GM12878 (cell line): ENCODE data around the gene DDX10. TPM values are rescaled to one million over a fixed set of nuclear protein-coding genes. Genes with fewer than 3 reads are reported as not detected.

Experiments used
- ATAC-seq: fragments of 200-7000 bp; cut with Tn5 transposase; 3 replicates; pipeline ENCODE4 v1.9.1; 2020; ENCODE audit warnings: mild to moderate bottlenecking, moderate library complexity
- BruUV-seq: library from RNA; stranded (reverse); fragments of 400-500 nt; replicated peaks from 2 replicates; lab custom pipeline; 2021; lab: Mats Ljungman, UMichigan
- CTCF ChIA-PET: fragments of 300-600 bp; sonication (Branson Sonifier 250); formaldehyde crosslinking; extraction: SDS; loops from one replicate; lab custom pipeline; 2021; ENCODE audit warnings: inconsistent platforms; lab: Yijun Ruan, JAX
- POLR2A ChIA-PET: fragments of 350-600 bp; formaldehyde crosslinking; extraction: SDS; loops from one replicate; lab custom pipeline; 2021; ENCODE audit warnings: inconsistent platforms; lab: Charles Lee
- RAD21 ChIA-PET: fragments of 300-600 bp; sonication (Branson Sonifier 250); formaldehyde crosslinking; loops from one replicate; lab custom pipeline; 2023; ENCODE audit warnings: antibody characterized with exemption; ENCODE audit not compliant: unreplicated experiment; lab: Charles Lee
- SMC1A ChIA-PET: fragments of 300-600 bp; sonication (Branson Sonifier 250); formaldehyde crosslinking; loops from one replicate; lab custom pipeline; 2023; ENCODE audit not compliant: unreplicated experiment, uncharacterized antibody; lab: Charles Lee
- DNase-seq: peaks from one replicate; pipeline ENCODE4 v3.0.0-alpha.2; 2011; ENCODE audit warnings: low read depth, low spot score
- FAIRE-seq: peaks from 3 replicates; lab custom pipeline; 2011; peaks lifted over from hg19 to GRCh38; lab: Jason Lieb, UNC
- H2AFZ ChIP-seq: 2 replicates; pipeline ENCODE4 v1.6.0; 2011; ENCODE audit warnings: low read depth, low read length, control low read depth; ENCODE audit not compliant: control insufficient read depth
- H3K27ac ChIP-seq: 2 replicates; pipeline ENCODE4 v1.5.1; 2011; ENCODE audit warnings: control low read depth; ENCODE audit not compliant: control insufficient read depth, insufficient read depth
- H3K27me3 ChIP-seq, 2 experiments: replicated peaks in 1 of 2; 2 replicates each; pipeline versions ENCODE4 v1.6.0 to v1.6.1; 2011; ENCODE audit warnings: low read length in 1 of 2; ENCODE audit not compliant: control insufficient read depth in 2 of 2, insufficient read depth in 2 of 2
- H3K36me3 ChIP-seq, 2 experiments: 2 replicates each; pipeline ENCODE4 v1.5.1; 2011; ENCODE audit warnings: low read length in 1 of 2; ENCODE audit not compliant: control insufficient read depth in 2 of 2, insufficient read depth in 2 of 2
- H3K4me1 ChIP-seq: 2 replicates; pipeline ENCODE4 v1.6.1; 2011; ENCODE audit warnings: mild to moderate bottlenecking, low read length, moderate library complexity, mixed read lengths; ENCODE audit not compliant: control insufficient read depth, insufficient read depth
- H3K4me2 ChIP-seq: 2 replicates; pipeline ENCODE4 v1.6.0; 2011; ENCODE audit warnings: control low read depth; ENCODE audit not compliant: control insufficient read depth, insufficient read depth
- H3K4me3 ChIP-seq: fragments of 200-600 bp; sonication (generic); 2 replicates; pipeline ENCODE4 v1.5.1; 2016
- H3K79me2 ChIP-seq: 2 replicates; pipeline ENCODE4 v1.6.0; 2011; ENCODE audit warnings: low read length; ENCODE audit not compliant: control insufficient read depth, insufficient read depth
- H3K9ac ChIP-seq: 2 replicates; pipeline ENCODE4 v1.8.0; 2011; ENCODE audit warnings: low read length, control low read depth, mixed read lengths; ENCODE audit not compliant: control insufficient read depth, insufficient read depth
- H3K9me3 ChIP-seq: replicated peaks from 3 replicates; pipeline ENCODE4 v1.5.1; 2011; ENCODE audit warnings: mild to moderate bottlenecking, low read length; ENCODE audit not compliant: control insufficient read depth, insufficient read depth
- H4K20me1 ChIP-seq: 2 replicates; pipeline ENCODE4 v1.6.0; 2011; ENCODE audit not compliant: control insufficient read depth, insufficient read depth
- CEBPB ChIP-seq, 2 experiments: fragments of 150-350 bp in 1 of 2; IDR thresholded peaks; 2 replicates each; pipeline ENCODE4 v1.6.1; 2012 to 2014; ENCODE audit warnings: low read depth in 2 of 2, low read length in 2 of 2, borderline replicate concordance in 1 of 2, inconsistent platforms in 1 of 2
- GABPA ChIP-seq: IDR thresholded peaks from 2 replicates; pipeline ENCODE4 v1.6.1; 2014; ENCODE audit warnings: antibody characterized with exemption, low read depth, mild to moderate bottlenecking, inconsistent platforms
- MEF2B ChIP-seq: fragments of 450-650 bp; IDR thresholded peaks from 2 replicates; pipeline ENCODE4 v1.6.1; 2018; ENCODE audit warnings: mild to moderate bottlenecking, moderate library complexity; ENCODE audit not compliant: partially characterized antibody, poor library complexity, severe bottlenecking
- MTA3 ChIP-seq: IDR thresholded peaks from 2 replicates; pipeline ENCODE4 v1.6.1; 2012; ENCODE audit warnings: low read length, inconsistent platforms, borderline replicate concordance
- PAX8 ChIP-seq: fragments of 450-650 bp; IDR thresholded peaks from 2 replicates; pipeline ENCODE4 v1.6.1; 2017; ENCODE audit warnings: mild to moderate bottlenecking, moderate library complexity
- RELA ChIP-seq: fragments of 450-650 bp; IDR thresholded peaks from 2 replicates; pipeline ENCODE4 v1.8.0; 2014; ENCODE audit warnings: borderline replicate concordance; ENCODE audit not compliant: partially characterized antibody
- SMC3 ChIP-seq: IDR thresholded peaks from 2 replicates; pipeline ENCODE4 v1.6.1; 2011; ENCODE audit warnings: low read length, improper control_type of control experiment, borderline replicate concordance
- SUPT20H ChIP-seq: IDR thresholded peaks from 2 replicates; pipeline ENCODE4 v1.6.1; 2011; ENCODE audit warnings: low read depth, mild to moderate bottlenecking, low read length, moderate library complexity, borderline replicate concordance; ENCODE audit not compliant: control insufficient read depth
- ZNF384 ChIP-seq: IDR thresholded peaks from 2 replicates; pipeline ENCODE4 v1.6.1; 2012; ENCODE audit warnings: low read depth, mild to moderate bottlenecking, low read length, improper control_type of control experiment, borderline replicate concordance
- WGBS: methylation state at CpG from one replicate; pipeline ENCODE4 v1.1.6; 2016; ENCODE audit warnings: low lambda C conversion rate; ENCODE audit not compliant: insufficient replicate concordance, insufficient coverage; ENCODE audit errors: missing lambda C conversion rate; 5-methylcytosine and 5-hydroxymethylcytosine counted together
- in situ Hi-C: fragments of 300-500 bp; cut with MboI; formaldehyde crosslinking; loops from 9 replicates; pipeline ENCODE4 v1.14.3; 2018; ENCODE audit warnings: mixed read lengths
- intact Hi-C: fragments of 100-400 bp; cut with micrococcal nuclease; formaldehyde crosslinking; loops from one replicate; pipeline ENCODE4 v1.14.2; 2022; ENCODE audit not compliant: unreplicated experiment
- polyA plus RNA-seq, 11 experiments: library from polyadenylated mRNA; depleted of rRNA in 4 of 11; unstranded in 6 of 11; stranded (reverse) in 5 of 11; fragments of >200 nt; fragmentation: Nextera tagmentation in 4 of 11; fragmentation: Illumina TruSeq in 1 of 11; extraction: Ambion mirVana in 4 of 11; extraction: Trizol in 1 of 11; gene quantifications; 1 replicate in 1 of 11; 2 replicates in 10 of 11; pipeline versions ENCODE4 v1.2.1 to v1.2.3, GENCODE V29; 2011 to 2016; ENCODE audit warnings: inconsistent platforms in 2 of 11, missing spikeins in 2 of 11, low read depth in 1 of 11
- total RNA-seq, 4 experiments: library from RNA; depleted of rRNA in 3 of 4; stranded (reverse); fragments of >200 nt in 3 of 4; fragmentation: Illumina TruSeq in 1 of 4; extraction: Trizol in 1 of 4; gene quantifications; 2 replicates each; pipeline versions ENCODE4 v1.2.1 to v1.2.3, GENCODE V29; 2013 to 2021
- TF ChIP-seq, protein P1 (sequence below): IDR thresholded peaks from 2 replicates; pipeline ENCODE4 v1.6.1; 2011; ENCODE audit warnings: mild to moderate bottlenecking, low read depth, low read length, moderate library complexity; ENCODE audit not compliant: insufficient replicate concordance
- TF ChIP-seq, protein P2 (sequence below): IDR thresholded peaks from 2 replicates; pipeline ENCODE4 v1.6.1; 2011; ENCODE audit warnings: low read depth, mild to moderate bottlenecking, low read length, moderate library complexity, borderline replicate concordance; ENCODE audit errors: extremely low read depth
- TF ChIP-seq, protein P3 (sequence below): IDR thresholded peaks from 2 replicates; pipeline ENCODE4 v1.6.1; 2012; ENCODE audit warnings: low read depth, low read length, improper control_type of control experiment
- TF ChIP-seq, protein P4 (sequence below): IDR thresholded peaks from 2 replicates; pipeline ENCODE4 v1.6.1; 2012; ENCODE audit warnings: improper control_type of control experiment, low read depth, low read length; ENCODE audit not compliant: insufficient replicate concordance

DDX10 gene
- total and polyA plus RNA-seq, 10 of the 15 experiments (the other 5 are each of a cell fraction or from before 2014, with no cell fraction given): 20.9 to 51.5 (median 31.9) TPM

DNA sequence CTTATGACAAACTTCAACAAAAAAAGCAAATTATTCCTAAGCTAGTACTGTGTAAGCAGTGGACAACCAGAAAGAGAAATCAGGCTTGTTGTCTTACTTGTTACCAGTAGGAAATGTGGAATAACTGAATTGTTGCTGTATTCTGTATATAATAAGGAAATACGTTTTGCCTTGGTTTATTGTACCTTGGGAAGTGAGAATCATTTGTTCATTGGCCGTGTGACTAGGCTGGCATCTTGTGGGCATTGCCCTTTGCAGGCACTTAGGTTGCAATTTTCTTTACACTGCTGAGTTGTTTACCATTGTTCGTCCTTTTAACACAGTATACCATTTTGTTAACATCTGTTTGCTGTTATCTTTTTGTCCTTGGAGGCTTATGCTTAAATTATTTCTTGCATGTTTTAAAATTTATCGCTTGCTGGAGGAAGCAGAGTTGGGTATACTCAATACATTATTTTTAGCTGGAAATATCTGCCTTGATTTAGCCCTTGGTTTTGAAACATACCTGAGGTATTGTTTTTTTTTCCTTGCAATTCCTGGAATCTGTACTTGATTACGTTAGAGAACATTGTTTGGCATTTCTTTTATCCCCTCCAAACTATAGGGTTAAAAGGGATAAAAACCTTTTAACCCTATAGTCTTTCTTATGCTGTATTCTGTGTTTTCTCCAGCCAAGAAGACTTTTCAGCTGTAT, 109.3 kb downstream of the DDX10 start (continued):
- TF ChIP-seq, protein P1, sequence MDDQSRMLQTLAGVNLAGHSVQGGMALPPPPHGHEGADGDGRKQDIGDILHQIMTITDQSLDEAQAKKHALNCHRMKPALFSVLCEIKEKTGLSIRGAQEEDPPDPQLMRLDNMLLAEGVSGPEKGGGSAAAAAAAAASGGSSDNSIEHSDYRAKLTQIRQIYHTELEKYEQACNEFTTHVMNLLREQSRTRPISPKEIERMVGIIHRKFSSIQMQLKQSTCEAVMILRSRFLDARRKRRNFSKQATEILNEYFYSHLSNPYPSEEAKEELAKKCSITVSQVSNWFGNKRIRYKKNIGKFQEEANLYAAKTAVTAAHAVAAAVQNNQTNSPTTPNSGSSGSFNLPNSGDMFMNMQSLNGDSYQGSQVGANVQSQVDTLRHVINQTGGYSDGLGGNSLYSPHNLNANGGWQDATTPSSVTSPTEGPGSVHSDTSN: no peak
- TF ChIP-seq ZNF384 (no peak), PAX8 (no peak), MTA3 (no peak), SMC3 (no peak)

DNA sequence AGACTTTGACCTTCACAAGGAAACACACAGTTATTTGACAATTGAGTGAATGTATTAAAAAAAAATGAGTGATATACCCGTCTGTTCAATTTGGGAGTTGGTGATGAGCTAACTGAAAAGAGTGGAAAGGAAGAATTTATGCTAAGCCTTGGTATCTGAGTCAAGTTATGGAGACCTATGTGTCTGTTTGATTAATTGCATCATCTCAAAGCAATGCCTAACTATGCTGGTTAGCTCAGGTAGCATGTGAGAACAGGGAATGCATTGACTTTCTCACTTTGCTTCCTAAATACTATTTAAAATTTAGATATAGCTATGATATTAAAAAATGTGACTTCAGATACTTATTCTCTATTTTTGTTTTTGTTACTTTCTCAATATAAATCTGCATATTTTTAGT, 110.5 kb downstream of the DDX10 start:
- no peak for ATAC-seq
- 100% methylated on average over 1 of the region's 1 CpG for WGBS
- no TSS peak for BruUV-seq
- no peak for DNase-seq
- in situ Hi-C loops: no loop called here
- Histone ChIP-seq H3K4me3 (no peak overlapping the region), H3K79me2 (no peaks in the 10 kb centered on the region), H3K36me3 (no peaks in the 10 kb centered on the region), H3K4me1 (no peaks in the 10 kb centered on the region), H3K9me3 (no peaks in the 10 kb centered on the region; the same call in 1 of the 3 replicates), H3K27ac (no peak overlapping the region), H3K27me3 (no peaks in the 10 kb centered on the region), H3K9ac (no peak overlapping the region), H2AFZ (no peak overlapping the region), H3K4me2 (no peak overlapping the region), H4K20me1 (no peaks in the 10 kb centered on the region)
- RAD21 ChIA-PET: interaction anchor here (1.3 kb wide), 1 partner anchor 77 kb away, joined by 3 read pairs; no protein-coding TSS in a partner anchor
- POLR2A ChIA-PET: interaction anchor here (0.6 to 0.8 kb wide), 2 partner anchors 12 to 916 kb away, joined by 3 read pairs; no protein-coding TSS in a partner anchor
- CTCF ChIA-PET: interaction anchor here (5.5 kb wide), 1 partner anchor 13 kb away, joined by 24 read pairs; no protein-coding TSS in a partner anchor
- SMC1A ChIA-PET: interaction anchor here (0.6 to 1.7 kb wide), 10 partner anchors 12 to 389 kb away, joined by 3 to 6 read pairs (median 3); no protein-coding TSS in a partner anchor
- intact Hi-C loops: no loop called here
- FAIRE-seq: no peak
- TF ChIP-seq, protein P2, sequence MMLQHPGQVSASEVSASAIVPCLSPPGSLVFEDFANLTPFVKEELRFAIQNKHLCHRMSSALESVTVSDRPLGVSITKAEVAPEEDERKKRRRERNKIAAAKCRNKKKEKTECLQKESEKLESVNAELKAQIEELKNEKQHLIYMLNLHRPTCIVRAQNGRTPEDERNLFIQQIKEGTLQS: no peak
- no peak for TF ChIP-seq MEF2B
- no peak for TF ChIP-seq RELA
- TF ChIP-seq CEBPB (IDR thresholded peaks at IDR 0.05; ENCODE audit: borderline replicate concordance in 1 of 2, low read depth in 2 of 2, low read length in 2 of 2): no peak
- TF ChIP-seq GABPA: no peak
- TF ChIP-seq, protein P3, sequence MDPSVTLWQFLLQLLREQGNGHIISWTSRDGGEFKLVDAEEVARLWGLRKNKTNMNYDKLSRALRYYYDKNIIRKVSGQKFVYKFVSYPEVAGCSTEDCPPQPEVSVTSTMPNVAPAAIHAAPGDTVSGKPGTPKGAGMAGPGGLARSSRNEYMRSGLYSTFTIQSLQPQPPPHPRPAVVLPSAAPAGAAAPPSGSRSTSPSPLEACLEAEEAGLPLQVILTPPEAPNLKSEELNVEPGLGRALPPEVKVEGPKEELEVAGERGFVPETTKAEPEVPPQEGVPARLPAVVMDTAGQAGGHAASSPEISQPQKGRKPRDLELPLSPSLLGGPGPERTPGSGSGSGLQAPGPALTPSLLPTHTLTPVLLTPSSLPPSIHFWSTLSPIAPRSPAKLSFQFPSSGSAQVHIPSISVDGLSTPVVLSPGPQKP: no peak
- TF ChIP-seq, protein P4, sequence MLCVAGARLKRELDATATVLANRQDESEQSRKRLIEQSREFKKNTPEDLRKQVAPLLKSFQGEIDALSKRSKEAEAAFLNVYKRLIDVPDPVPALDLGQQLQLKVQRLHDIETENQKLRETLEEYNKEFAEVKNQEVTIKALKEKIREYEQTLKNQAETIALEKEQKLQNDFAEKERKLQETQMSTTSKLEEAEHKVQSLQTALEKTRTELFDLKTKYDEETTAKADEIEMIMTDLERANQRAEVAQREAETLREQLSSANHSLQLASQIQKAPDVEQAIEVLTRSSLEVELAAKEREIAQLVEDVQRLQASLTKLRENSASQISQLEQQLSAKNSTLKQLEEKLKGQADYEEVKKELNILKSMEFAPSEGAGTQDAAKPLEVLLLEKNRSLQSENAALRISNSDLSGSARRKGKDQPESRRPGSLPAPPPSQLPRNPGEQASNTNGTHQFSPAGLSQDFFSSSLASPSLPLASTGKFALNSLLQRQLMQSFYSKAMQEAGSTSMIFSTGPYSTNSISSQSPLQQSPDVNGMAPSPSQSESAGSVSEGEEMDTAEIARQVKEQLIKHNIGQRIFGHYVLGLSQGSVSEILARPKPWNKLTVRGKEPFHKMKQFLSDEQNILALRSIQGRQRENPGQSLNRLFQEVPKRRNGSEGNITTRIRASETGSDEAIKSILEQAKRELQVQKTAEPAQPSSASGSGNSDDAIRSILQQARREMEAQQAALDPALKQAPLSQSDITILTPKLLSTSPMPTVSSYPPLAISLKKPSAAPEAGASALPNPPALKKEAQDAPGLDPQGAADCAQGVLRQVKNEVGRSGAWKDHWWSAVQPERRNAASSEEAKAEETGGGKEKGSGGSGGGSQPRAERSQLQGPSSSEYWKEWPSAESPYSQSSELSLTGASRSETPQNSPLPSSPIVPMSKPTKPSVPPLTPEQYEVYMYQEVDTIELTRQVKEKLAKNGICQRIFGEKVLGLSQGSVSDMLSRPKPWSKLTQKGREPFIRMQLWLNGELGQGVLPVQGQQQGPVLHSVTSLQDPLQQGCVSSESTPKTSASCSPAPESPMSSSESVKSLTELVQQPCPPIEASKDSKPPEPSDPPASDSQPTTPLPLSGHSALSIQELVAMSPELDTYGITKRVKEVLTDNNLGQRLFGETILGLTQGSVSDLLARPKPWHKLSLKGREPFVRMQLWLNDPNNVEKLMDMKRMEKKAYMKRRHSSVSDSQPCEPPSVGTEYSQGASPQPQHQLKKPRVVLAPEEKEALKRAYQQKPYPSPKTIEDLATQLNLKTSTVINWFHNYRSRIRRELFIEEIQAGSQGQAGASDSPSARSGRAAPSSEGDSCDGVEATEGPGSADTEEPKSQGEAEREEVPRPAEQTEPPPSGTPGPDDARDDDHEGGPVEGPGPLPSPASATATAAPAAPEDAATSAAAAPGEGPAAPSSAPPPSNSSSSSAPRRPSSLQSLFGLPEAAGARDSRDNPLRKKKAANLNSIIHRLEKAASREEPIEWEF: no peak
- no peak for TF ChIP-seq SUPT20H
